NCI-H1092 treated with DMSO at 0.1 percent for 48 hours (cell line): Measurements from ENCODE around the gene WDR70.
"Not testable (repeated sequence)": the region's sequence is repeated elsewhere in the genome, so short reads cannot be mapped to it uniquely, and the experiment has no call there.

Experiments
- DNase-seq: peaks from one replicate; lab custom pipeline; 2025; lab: John Stamatoyannopoulos, UW

The WDR70 gene

GRCh38 chr5:37454402-37455055, 75.4 kb downstream of the WDR70 start:
- not testable (repeated sequence) for DNase-seq

GRCh38 chr5:37463191-37464051, 84.3 kb downstream of the WDR70 start:
- not testable (repeated sequence) for DNase-seq

GRCh38 chr5:37464581-37464980, 85.5 kb downstream of the WDR70 start:
- DNase-seq: not testable (repeated sequence)

- DNase-seq: not testable (repeated sequence)
Observed at GRCh38 chr5:37469383-37469782, 90.3 kb downstream of the WDR70 start.

- no peak for DNase-seq
Observed at GRCh38 chr5:37471666-37472197, 92.6 kb downstream of the WDR70 start.

- no peak for DNase-seq
Observed at GRCh38 chr5:37477426-37477825, 98.3 kb downstream of the WDR70 start.

- DNase-seq: no peak
Observed at GRCh38 chr5:37478121-37478894, 99.2 kb downstream of the WDR70 start.

GRCh38 chr5:37481395-37481794, 102.3 kb downstream of the WDR70 start:
- not testable (repeated sequence) for DNase-seq

- DNase-seq: no peak
Observed at GRCh38 chr5:37490120-37490810, 111.1 kb downstream of the WDR70 start.

- no peak for DNase-seq
Observed at GRCh38 chr5:37490931-37491330, 111.8 kb downstream of the WDR70 start.

- no peak for DNase-seq
Observed at GRCh38 chr5:37492778-37493555, 113.8 kb downstream of the WDR70 start.

- DNase-seq: no peak
Observed at GRCh38 chr5:37494756-37495155, 115.6 kb downstream of the WDR70 start.

GRCh38 chr5:37495210-37495609, 116.1 kb downstream of the WDR70 start:
- no peak for DNase-seq

- DNase-seq: no peak
Observed at GRCh38 chr5:37495668-37496347, 116.7 kb downstream of the WDR70 start.

- no peak for DNase-seq
Observed at GRCh38 chr5:37496902-37497445, 117.9 kb downstream of the WDR70 start.

- DNase-seq: no peak
Observed at GRCh38 chr5:37501152-37501551, 122.0 kb downstream of the WDR70 start.

GRCh38 chr5:37506241-37506640, 127.1 kb downstream of the WDR70 start:
- no peak for DNase-seq

- DNase-seq: no peak
Observed at GRCh38 chr5:37506722-37507121, 127.6 kb downstream of the WDR70 start.

GRCh38 chr5:37511646-37512045, 132.5 kb downstream of the WDR70 start:
- no peak for DNase-seq

- DNase-seq: no peak
Observed at GRCh38 chr5:37514946-37515345, 135.8 kb downstream of the WDR70 start.
